Spleen (tissue), 7 donors: ENCODE data around the gene SLC15A5.

ENCODE experiments used
- CTCF ChIP-seq, 11 experiments: fragments of 200-600 bp in 7 of 11; fragments of 450-650 bp in 4 of 11; sonication (generic) in 4 of 11; IDR thresholded peaks in 8 of 11; conservative IDR thresholded peaks in 3 of 11; 1 replicate in 7 of 11; 2 replicates in 4 of 11; pipeline versions ENCODE4 v1.4.0 to v1.8.0; 2016 to 2021; ENCODE audit warnings: antibody characterized with exemption in 11 of 11, inconsistent platforms in 4 of 11, mild to moderate bottlenecking in 1 of 11
- POLR2AphosphoS5 ChIP-seq, 3 donors: sonication (generic); formaldehyde crosslinking; IDR thresholded peaks; one replicate each; pipeline ENCODE4 v1.5.1; 2017; ENCODE audit warnings: antibody characterized with exemption in 3 of 3
- donor health status: DM: no; HTN: no; CAD: no; lungs with moderate emphysema.
- donor health status: DM: no; HTN: no; CAD: no.
- donor health status: DM: no; HTN: no; CAD: no.

GRCh38 chr12:16220120-16220519 is 57.4 kb downstream of the SLC15A5 start:
- TF ChIP-seq CTCF (IDR thresholded peaks at IDR 0.05 in 8 of 11, conservative IDR thresholded peaks at IDR 0.05 in 3 of 11), result no peak
- TF ChIP-seq POLR2AphosphoS5 (IDR thresholded peaks at IDR 0.05), result no peak
